DOHH2 (cell line): Measurements from ENCODE around the gene RBBP8NL.

Experiments used
- H3F3A ChIP-seq: fragments of 200-600 bp; sonication (generic), shearing (Covaris generic); 2 replicates; pipeline ENCODE4 v1.6.0; 2016; ENCODE audit warnings: antibody characterized with exemption, mild to moderate bottlenecking; ENCODE audit not compliant: control insufficient read depth, insufficient read depth
- H3K27ac ChIP-seq: fragments of 200-600 bp; sonication (generic); 2 replicates; pipeline ENCODE4 v1.5.1; 2014; ENCODE audit warnings: low read depth, mild to moderate bottlenecking, low read length, moderate library complexity
- H3K27me3 ChIP-seq: fragments of 200-600 bp; sonication (generic); 2 replicates; pipeline ENCODE4 v1.6.1; 2014; ENCODE audit warnings: mild to moderate bottlenecking, low read length, mixed read lengths; ENCODE audit not compliant: control insufficient read depth
- H3K36me3 ChIP-seq: fragments of 200-600 bp; sonication (generic); 2 replicates; pipeline ENCODE4 v1.6.1; 2014; ENCODE audit warnings: mild to moderate bottlenecking, low read length, moderate library complexity, mixed read lengths; ENCODE audit not compliant: control insufficient read depth
- H3K4me1 ChIP-seq: fragments of 200-600 bp; sonication (generic); 2 replicates; pipeline ENCODE4 v1.6.1; 2014; ENCODE audit warnings: mild to moderate bottlenecking, low read length, mixed read lengths; ENCODE audit not compliant: control insufficient read depth
- H3K4me2 ChIP-seq: fragments of 200-600 bp; sonication (generic); 2 replicates; pipeline ENCODE4 v1.6.0; 2014; ENCODE audit warnings: mild to moderate bottlenecking, low read length, moderate library complexity
- H3K4me3 ChIP-seq: fragments of 200-600 bp; sonication (generic); 2 replicates; pipeline ENCODE4 v1.5.1; 2014; ENCODE audit warnings: mild to moderate bottlenecking, low read length, mixed read lengths
- H3K79me2 ChIP-seq: fragments of 200-600 bp; sonication (generic); 2 replicates; pipeline ENCODE4 v1.6.1; 2014; ENCODE audit warnings: mild to moderate bottlenecking, low read length, mixed read lengths; ENCODE audit not compliant: control insufficient read depth
- H3K9me2 ChIP-seq: fragments of 200-600 bp; sonication (generic); replicated peaks from 2 replicates; pipeline ENCODE4 v1.6.1; 2014; ENCODE audit warnings: mild to moderate bottlenecking, low read length, mixed read lengths; ENCODE audit not compliant: control insufficient read depth
- H3K9me3 ChIP-seq: fragments of 200-600 bp; sonication (generic); 2 replicates; pipeline ENCODE4 v1.6.1; 2014; ENCODE audit warnings: antibody characterized with exemption, low read length, mixed read lengths; ENCODE audit not compliant: control insufficient read depth, insufficient read depth
- H4K20me1 ChIP-seq: fragments of 200-600 bp; sonication (generic); 2 replicates; pipeline ENCODE4 v1.6.0; 2014; ENCODE audit warnings: low read depth, mild to moderate bottlenecking, antibody characterized with exemption, low read length, moderate library complexity; ENCODE audit not compliant: control insufficient read depth, insufficient read depth
- EZH2phosphoT487 ChIP-seq: fragments of 200-600 bp; sonication (generic); IDR thresholded peaks from 2 replicates; pipeline ENCODE4 v1.6.1; 2017; ENCODE audit warnings: borderline replicate concordance, mild to moderate bottlenecking, antibody characterized with exemption, low read length, moderate library complexity, mixed read lengths
- TF ChIP-seq, protein P1 (sequence below): fragments of 200-600 bp; sonication (generic); IDR thresholded peaks from one replicate; pipeline ENCODE4 v1.5.1; 2014; ENCODE audit warnings: antibody characterized with exemption, mild to moderate bottlenecking, low read depth, low read length; ENCODE audit not compliant: poor library complexity, severe bottlenecking

RBBP8NL gene

DNA sequence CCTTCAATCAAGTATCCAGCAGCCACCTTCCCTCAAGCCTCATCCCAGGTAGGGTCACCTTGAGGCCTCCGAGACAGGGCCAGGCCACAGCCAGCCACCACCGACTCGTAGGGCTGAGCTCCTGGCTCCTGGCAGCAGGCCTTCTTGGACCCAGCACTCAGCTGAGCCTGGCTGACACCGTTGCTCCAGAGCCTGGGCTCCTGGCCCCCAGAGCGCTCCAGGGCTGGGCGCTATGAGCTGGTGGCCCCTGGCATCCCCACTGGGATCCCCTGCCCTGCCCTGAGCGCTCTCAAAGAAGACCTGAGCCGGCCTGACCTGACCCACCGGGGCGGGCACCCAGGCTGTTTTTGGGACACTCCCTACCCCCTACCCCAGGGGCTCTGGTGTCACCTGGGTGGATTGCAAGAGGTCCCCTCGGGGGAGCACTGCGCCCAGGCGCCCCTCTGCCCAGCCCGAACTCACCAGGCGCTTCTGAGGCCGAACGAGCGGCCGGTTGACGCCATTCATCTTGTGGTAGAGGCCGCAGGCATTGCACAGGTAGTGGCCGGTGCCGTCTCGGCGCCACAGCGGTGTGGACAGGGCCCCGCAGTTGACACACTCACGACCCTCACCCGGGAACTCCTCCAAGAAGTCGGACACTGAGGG lies 45.7 kb upstream of the RBBP8NL start:
- no peaks in the 10 kb centered on the region for H4K20me1 ChIP-seq
- H3K4me3 ChIP-seq, result no peak overlapping the region
- no peaks in the 10 kb centered on the region for H3K79me2 ChIP-seq
- H3K9me2 ChIP-seq, result no peaks in the 10 kb centered on the region
- no peaks in the 10 kb centered on the region for H3K27me3 ChIP-seq
- no peaks in the 10 kb centered on the region for H3F3A ChIP-seq
- TF ChIP-seq, protein P1, sequence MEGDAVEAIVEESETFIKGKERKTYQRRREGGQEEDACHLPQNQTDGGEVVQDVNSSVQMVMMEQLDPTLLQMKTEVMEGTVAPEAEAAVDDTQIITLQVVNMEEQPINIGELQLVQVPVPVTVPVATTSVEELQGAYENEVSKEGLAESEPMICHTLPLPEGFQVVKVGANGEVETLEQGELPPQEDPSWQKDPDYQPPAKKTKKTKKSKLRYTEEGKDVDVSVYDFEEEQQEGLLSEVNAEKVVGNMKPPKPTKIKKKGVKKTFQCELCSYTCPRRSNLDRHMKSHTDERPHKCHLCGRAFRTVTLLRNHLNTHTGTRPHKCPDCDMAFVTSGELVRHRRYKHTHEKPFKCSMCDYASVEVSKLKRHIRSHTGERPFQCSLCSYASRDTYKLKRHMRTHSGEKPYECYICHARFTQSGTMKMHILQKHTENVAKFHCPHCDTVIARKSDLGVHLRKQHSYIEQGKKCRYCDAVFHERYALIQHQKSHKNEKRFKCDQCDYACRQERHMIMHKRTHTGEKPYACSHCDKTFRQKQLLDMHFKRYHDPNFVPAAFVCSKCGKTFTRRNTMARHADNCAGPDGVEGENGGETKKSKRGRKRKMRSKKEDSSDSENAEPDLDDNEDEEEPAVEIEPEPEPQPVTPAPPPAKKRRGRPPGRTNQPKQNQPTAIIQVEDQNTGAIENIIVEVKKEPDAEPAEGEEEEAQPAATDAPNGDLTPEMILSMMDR, result no peak
- no peak for TF ChIP-seq EZH2phosphoT487
- H3K4me1 ChIP-seq, result no peaks in the 10 kb centered on the region
- no peaks in the 10 kb centered on the region for H3K36me3 ChIP-seq
- no peaks in the 10 kb centered on the region for H3K9me3 ChIP-seq
- no peak overlapping the region for H3K4me2 ChIP-seq
- H3K27ac ChIP-seq, result no peak overlapping the region

DNA sequence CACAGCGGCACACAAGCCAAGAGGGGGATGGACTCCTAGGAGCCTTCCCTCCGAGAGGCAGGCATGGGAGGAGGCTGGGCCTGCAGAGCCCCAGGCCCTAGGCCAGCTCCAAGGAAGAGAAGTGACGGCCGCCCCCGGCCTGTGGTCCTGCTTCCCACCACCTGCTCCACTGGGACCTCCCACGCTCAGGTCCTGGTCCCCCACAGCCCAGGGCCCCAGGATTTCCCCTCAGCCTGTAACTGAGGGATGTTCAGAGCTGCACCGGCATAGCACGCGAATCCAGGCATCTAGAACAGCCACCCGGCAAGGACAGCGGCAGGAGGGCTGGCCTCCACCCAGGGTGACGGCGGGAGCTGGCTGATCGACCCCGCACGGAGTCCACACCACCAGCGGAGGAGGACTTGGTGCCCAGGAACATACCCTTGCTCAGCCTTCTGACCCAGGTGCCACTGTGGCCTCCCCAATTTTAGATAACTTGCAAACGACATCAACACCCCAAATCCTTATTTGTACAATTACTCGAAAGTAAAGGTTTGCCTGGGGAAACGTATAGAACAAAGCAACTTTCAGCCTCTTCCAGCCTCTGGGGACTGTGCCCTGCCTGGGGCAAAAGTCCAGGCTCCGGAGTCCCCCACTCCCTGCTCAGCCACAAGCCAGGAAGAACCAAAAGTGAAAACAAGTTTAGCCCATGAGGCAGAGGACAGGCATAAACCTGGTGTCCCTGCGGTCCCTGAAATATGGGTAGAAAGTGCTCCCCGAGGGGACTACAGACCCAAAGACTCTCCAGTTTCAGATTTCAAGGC lies 45.0 kb upstream of the RBBP8NL start:
- TF ChIP-seq, protein P1, result no peak
- TF ChIP-seq EZH2phosphoT487, result no peak
- Histone ChIP-seq H4K20me1 (no peaks in the 10 kb centered on the region), H3F3A (no peaks in the 10 kb centered on the region), H3K36me3 (no peaks in the 10 kb centered on the region), H3K4me2 (no peak overlapping the region), H3K9me2 (no peaks in the 10 kb centered on the region), H3K27me3 (no peaks in the 10 kb centered on the region), H3K4me1 (no peaks in the 10 kb centered on the region), H3K27ac (no peak overlapping the region), H3K9me3 (no peaks in the 10 kb centered on the region), H3K4me3 (no peak overlapping the region), H3K79me2 (no peaks in the 10 kb centered on the region)

DNA sequence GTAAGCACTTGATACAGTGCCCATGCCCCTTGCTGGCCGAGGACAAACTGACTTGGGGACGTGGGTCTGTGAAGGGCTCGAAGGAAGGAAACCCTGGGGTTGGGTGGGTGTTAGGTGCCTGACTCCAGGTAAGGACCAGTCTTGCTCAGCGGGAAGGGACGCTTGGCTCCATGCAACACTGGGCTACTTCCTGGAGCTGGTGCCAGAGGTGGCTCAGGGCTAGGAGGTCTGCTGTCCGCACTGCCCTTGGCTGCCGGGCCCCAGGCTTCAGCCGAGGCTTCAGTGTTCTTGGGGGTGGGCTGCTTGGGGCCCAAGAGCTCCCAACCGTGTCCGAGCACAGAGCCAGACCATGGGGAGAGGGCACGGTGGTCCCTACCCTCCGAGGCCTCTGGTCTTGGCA lies 43.1 kb upstream of the RBBP8NL start:
- H3K27ac ChIP-seq, result no peak overlapping the region
- H3K9me3 ChIP-seq, result no peaks in the 10 kb centered on the region
- H3K4me2 ChIP-seq, result no peak overlapping the region
- no peaks in the 10 kb centered on the region for H3F3A ChIP-seq
- no peaks in the 10 kb centered on the region for H4K20me1 ChIP-seq
- no peaks in the 10 kb centered on the region for H3K27me3 ChIP-seq
- no peaks in the 10 kb centered on the region for H3K9me2 ChIP-seq
- no peaks in the 10 kb centered on the region for H3K36me3 ChIP-seq
- no peak overlapping the region for H3K4me3 ChIP-seq
- no peak for TF ChIP-seq EZH2phosphoT487
- TF ChIP-seq, protein P1, result no peak
- no peaks in the 10 kb centered on the region for H3K79me2 ChIP-seq
- no peaks in the 10 kb centered on the region for H3K4me1 ChIP-seq
